Body of pancreas (tissue), 4 donors: ENCODE data around the gene RBM26.

Experiments used
- CTCF ChIP-seq, 7 experiments: fragments of 450-650 bp in 4 of 7; fragments of 200-600 bp in 3 of 7; sonication (generic) in 3 of 7; IDR thresholded peaks; one replicate each; pipeline ENCODE4 v1.5.1; 2016 to 2019; ENCODE audit warnings: antibody characterized with exemption in 7 of 7
- POLR2A ChIP-seq, 3 donors: fragments of 450-650 bp; IDR thresholded peaks; one replicate each; pipeline ENCODE4 v1.6.1; 2016; ENCODE audit warnings: antibody characterized with exemption in 3 of 3, mild to moderate bottlenecking in 2 of 3

GRCh38 chr13:79447141-79447540, 41.1 kb upstream of the RBM26 start:
- no peak for TF ChIP-seq CTCF (IDR thresholded peaks at IDR 0.05)
- TF ChIP-seq POLR2A (IDR thresholded peaks at IDR 0.05): no peak
